SK-N-SH (cell line): Measurements from ENCODE around the gene PLRG1.

Source experiments
- CTCF ChIP-seq: fragments of 200-600 bp; sonication (generic); IDR thresholded peaks from 2 replicates; pipeline ENCODE4 v1.6.1; 2017; ENCODE audit warnings: antibody characterized with exemption, mild to moderate bottlenecking, moderate library complexity
- EZH2phosphoT487 ChIP-seq: fragments of 200-600 bp; sonication (generic); IDR thresholded peaks from 2 replicates; pipeline ENCODE4 v1.6.1; 2017; ENCODE audit warnings: low read depth, mixed run types, mild to moderate bottlenecking, antibody characterized with exemption, moderate library complexity, borderline replicate concordance
- FOXJ3 ChIP-seq: sonication (generic); formaldehyde crosslinking; IDR thresholded peaks from 2 replicates; pipeline ENCODE4 v1.5.1; 2020; ENCODE audit warnings: mild to moderate bottlenecking, missing genetic modification reagents
- JUND ChIP-seq: IDR thresholded peaks from 2 replicates; pipeline ENCODE4 v1.4.0; 2012
- NRF1 ChIP-seq: IDR thresholded peaks from 2 replicates; pipeline ENCODE4 v1.6.1; 2012; ENCODE audit warnings: low read depth, mild to moderate bottlenecking, low read length
- RCOR1 ChIP-seq: fragments of 150-350 bp; IDR thresholded peaks from 2 replicates; pipeline ENCODE4 v1.6.1; 2017; ENCODE audit warnings: antibody characterized with exemption, low read length
- REST ChIP-seq: IDR thresholded peaks from 2 replicates; pipeline ENCODE4 v1.6.1; 2012; ENCODE audit warnings: mild to moderate bottlenecking, low read depth, low read length, moderate library complexity
- SIN3A ChIP-seq: IDR thresholded peaks from 2 replicates; pipeline ENCODE4 v1.6.1; 2012; ENCODE audit warnings: low read depth, mild to moderate bottlenecking, low read length, moderate library complexity, borderline replicate concordance
- TAF1 ChIP-seq: IDR thresholded peaks from 2 replicates; pipeline ENCODE4 v1.6.1; 2012; ENCODE audit warnings: low read depth, mild to moderate bottlenecking, low read length, moderate library complexity, borderline replicate concordance
- TF ChIP-seq, protein P1 (sequence below): IDR thresholded peaks from 2 replicates; pipeline ENCODE4 v1.4.0; 2012; ENCODE audit warnings: low read depth

DNA sequence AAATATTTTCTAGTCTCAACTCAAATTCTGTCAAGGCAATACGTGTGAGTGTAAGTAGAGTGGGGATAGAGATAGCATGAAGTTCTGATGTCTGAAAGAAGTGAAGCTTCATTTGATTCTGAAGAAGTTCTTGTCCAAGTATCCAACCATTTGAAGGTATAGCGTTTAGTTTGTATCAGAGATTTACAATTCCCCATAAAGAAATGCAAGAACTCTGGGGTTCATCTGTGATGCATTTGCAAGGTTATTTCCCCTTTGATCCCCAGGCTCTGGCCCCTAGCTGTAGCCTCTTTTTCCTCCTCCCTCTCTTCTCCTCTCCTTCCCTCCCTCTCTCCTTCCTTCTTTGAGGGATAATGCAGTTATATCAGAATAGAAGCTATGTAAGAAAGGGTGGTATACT is 32.5 kb upstream of the PLRG1 start:
- TF ChIP-seq JUND, result no peak
- no peak for TF ChIP-seq EZH2phosphoT487
- no peak for TF ChIP-seq SIN3A
- no peak for TF ChIP-seq RCOR1
- TF ChIP-seq CTCF, result no peak
- TF ChIP-seq REST, result no peak
- TF ChIP-seq FOXJ3 (CRISPR knock-in tag), result no peak
- TF ChIP-seq NRF1, result no peak
- TF ChIP-seq, protein P1, sequence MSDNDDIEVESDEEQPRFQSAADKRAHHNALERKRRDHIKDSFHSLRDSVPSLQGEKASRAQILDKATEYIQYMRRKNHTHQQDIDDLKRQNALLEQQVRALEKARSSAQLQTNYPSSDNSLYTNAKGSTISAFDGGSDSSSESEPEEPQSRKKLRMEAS, result no peak
- no peak for TF ChIP-seq TAF1
